SU-DHL-6 (cell line): ENCODE data around the gene BCDIN3D.

ENCODE experiments used
- CTCF ChIP-seq: fragments of 200-600 bp; sonication (generic); IDR thresholded peaks from one replicate; pipeline ENCODE4 v1.5.1; 2017; ENCODE audit warnings: antibody characterized with exemption, mild to moderate bottlenecking, low read length, moderate library complexity; ENCODE audit not compliant: insufficient read depth, poor library complexity, severe bottlenecking
- EZH2phosphoT487 ChIP-seq: fragments of 200-600 bp; sonication (generic), shearing (Covaris generic); conservative IDR thresholded peaks from 2 replicates; pipeline ENCODE4 v1.6.1; 2018; ENCODE audit warnings: mild to moderate bottlenecking, antibody characterized with exemption, low read length, moderate library complexity, mixed read lengths

GRCh38 chr12:49885118-49885517, 42.2 kb upstream of the BCDIN3D start:
- no peak for TF ChIP-seq CTCF
- no peak for TF ChIP-seq EZH2phosphoT487
